HG02571 (cell line): ENCODE data around the gene NTN3.
"Not testable (repeated sequence)": the region's sequence is repeated elsewhere in the genome, so short reads cannot be mapped to it uniquely, and the experiment has no call there.

Source experiments
- ATAC-seq: cut with Tn5 transposase; IDR thresholded peaks from one replicate; pipeline ENCODE4 v1.9.1; 2021; ENCODE audit warnings: mild to moderate bottlenecking, moderate library complexity; ENCODE audit not compliant: unreplicated experiment

The NTN3 gene

DNA sequence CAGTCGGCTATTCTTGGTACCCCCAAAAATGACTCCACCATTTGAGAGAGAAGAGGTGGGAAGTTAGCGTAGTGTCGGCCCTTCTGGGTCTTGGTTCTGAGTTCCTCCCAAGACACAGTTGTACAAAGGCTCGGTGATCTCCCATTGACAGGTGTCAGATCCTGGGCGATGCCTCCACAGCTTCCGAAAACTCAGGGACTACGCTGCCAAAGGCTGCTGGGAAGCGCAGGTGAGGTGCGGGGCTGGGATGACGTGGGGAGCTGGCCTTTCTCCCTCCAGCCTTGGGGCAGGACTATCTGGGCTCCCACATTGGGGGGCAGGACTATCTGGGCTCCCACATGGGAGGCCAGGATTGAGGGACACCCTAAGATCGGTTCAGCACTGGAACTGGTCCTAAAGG, 31.5 kb upstream of the NTN3 start:
- no peak for ATAC-seq

DNA sequence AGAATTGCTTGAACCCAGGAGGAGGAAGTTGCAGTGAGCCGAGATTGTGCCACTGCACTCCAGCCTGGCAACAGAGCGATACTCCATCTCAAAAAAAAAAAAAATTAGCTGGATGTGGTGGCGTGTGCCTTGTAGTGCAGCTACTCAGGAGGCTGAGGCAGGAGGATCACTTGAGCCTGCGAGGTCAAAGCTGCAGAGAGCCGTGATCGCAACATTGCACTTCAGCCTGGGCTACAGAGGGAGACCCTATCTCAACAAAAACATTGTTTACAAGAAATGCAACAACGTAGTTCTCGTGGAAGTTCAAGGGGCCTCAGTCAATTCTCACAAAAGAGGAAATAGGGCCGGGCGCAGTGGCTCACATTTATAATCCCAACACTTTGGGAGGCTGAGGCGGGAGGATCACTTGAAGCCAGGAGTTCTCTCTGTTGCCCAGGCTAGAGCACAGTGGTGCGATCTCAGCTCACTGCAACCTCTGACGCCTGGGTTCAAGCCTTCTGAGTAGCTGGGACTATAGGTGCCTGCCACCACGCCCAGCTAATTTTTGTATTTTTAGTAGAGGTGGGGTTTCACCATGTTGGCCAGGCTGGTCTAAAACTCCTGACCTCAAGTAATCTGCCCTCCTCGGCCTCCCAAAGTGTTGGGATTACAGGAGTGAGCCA, 29.8 kb upstream of the NTN3 start:
- not testable (repeated sequence) for ATAC-seq

DNA sequence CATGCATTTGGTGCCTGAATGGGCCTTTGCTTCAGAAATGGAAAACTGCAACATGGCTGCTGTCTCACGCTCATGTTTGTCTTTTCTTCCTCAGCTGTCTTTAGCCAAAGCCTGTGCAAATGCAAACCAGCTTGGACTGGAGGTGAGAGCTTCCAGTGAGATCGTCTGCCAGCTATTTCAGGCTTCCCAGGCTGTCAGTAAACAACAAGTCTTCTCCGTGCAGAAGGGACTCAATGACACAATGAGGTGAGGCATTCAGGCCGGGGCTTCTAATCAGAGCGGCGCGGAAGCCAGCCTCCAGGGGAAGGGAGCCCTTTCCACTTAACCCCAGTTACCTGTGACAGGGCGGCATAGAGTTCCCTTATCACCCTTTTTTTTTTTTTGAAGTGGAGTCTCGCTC, 27.5 kb upstream of the NTN3 start:
- no peak for ATAC-seq

DNA sequence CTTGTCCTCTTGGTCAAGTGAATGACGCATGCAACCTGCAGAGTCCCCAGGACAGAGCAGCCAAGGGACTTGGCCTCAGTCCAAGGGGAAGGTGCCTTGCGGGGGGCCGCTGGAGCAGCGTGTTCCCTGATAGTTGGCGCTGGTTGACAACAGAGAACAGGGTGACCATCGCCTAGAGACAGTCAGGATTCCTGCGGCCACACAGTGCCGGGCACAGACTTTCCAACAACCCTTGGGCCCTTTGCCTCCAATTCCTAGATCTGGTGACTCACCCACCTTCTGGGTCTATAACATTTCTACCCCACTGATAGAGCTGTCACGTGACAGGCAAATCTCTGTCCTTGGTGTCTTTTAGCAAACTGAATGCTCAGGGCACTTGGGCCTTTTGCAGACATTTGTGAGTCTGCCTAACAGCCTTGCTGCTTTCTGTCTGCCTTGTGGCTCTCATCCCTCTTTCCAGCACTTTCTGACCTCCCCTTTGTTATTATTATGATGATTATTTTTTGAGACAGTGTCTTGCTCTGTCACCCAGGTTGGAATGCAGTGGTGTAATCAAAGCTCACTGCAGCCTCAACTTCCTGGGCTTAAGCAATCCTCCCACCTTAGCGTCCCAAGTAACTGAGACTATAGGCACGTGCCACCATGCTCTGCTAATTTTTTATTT, 23.0 kb upstream of the NTN3 start:
- no peak for ATAC-seq

DNA sequence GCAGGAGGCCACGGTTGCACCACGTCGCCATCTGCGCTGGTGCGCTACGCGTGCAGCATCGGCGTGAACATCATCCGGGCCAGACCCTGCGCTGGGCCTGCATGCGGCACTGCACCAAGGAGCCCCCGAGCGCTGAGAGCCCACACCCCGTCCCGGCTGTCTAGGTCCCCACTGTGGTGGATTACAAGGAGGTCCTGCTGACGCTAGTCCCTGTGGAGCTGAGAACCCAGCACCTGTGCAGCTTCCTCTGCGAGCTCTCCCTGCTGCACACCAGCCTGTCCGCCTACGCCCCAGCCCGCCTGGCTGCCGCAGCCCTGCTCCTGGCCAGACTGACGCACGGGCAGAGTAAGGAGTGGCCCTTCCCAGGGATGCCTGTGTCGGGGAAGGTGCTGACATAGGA, 22.0 kb upstream of the NTN3 start:
- ATAC-seq = no peak

- no peak for ATAC-seq
Measured at GRCh38 chr16:2450535-2450934, 20.6 kb upstream of the NTN3 start.

DNA sequence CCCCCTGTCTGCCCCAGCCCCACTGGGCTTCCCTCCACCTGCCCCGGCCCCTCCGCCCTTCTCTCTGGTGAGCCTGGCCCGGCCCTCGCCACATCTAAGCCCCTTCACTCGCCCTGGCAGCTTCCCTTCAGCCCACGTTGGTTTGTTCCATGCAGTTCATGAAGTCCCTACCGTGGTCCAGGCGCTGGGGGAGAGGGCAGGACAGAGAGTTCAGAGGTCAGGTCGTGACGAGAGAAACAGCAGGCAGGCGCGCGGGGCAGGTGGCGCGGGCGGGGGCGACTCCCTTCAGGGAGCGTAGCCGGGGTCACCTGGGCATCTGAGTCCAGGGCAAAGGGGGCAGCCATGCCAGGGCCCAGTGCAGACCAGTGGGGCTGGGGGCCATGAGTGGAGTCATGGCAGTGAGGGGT, 20.1 kb upstream of the NTN3 start:
- no peak for ATAC-seq

DNA sequence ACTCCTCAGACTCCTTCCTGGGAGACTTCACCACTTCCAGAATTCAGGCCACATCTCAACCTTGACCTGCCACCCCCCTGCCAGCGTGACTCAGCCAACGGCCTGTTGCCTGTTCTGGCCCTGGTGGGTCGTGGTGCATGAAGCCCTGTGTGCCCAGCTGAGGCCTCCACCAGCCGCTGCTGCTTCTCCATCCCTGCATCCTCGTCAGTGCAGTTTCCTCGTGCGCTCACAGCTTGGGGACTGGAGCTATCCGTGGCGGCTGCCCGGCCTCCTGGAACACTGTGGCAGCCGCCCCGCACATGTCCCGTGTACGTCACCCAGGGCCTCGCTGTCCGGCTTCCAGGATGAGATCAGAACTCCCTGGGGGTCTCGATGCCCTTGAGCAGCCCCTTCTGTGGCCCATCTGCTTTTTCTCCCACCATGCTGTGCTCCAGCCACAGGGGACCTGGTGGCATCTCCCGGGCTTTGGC, 19.2 kb upstream of the NTN3 start:
- ATAC-seq = no peak

GRCh38 chr16:2452650-2453049, 18.4 kb upstream of the NTN3 start:
- no peak for ATAC-seq

DNA sequence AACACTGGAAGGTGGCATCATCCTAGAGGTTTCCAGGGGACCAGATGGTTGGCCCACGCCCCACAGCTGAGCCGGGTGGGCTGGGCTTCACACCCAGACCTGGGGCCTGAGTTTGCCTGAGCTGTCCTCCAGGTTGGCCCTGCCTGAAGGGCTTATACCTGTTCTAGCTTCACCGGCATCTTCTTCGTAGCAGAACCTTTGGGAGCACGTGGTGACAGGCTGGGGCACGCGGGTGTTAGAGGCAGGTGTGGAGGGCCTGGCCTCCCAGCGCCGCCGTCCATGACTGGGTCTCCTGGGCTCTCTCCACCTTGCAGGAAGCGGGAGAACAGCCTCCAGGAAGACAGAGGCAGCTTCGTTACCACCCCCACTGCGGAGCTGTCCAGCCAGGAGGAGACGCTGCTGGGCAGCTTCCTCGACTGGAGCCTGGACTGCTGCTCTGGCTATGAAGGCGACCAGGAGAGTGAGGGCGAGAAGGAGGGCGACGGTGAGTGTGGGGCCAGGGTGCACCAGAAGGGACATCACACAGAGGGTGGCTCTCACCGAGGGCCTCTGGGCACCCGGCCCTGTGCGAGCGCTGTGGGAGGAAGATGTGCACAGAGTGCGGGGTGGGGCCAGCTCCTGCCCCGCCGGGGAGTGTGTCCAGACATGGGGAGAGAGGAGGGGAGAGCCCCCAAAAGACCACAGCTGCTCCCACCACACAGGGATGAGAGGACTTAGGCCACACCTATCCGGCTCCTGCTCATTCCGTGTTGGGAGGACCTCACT, 15.8 kb upstream of the NTN3 start:
- ATAC-seq = no peak

DNA sequence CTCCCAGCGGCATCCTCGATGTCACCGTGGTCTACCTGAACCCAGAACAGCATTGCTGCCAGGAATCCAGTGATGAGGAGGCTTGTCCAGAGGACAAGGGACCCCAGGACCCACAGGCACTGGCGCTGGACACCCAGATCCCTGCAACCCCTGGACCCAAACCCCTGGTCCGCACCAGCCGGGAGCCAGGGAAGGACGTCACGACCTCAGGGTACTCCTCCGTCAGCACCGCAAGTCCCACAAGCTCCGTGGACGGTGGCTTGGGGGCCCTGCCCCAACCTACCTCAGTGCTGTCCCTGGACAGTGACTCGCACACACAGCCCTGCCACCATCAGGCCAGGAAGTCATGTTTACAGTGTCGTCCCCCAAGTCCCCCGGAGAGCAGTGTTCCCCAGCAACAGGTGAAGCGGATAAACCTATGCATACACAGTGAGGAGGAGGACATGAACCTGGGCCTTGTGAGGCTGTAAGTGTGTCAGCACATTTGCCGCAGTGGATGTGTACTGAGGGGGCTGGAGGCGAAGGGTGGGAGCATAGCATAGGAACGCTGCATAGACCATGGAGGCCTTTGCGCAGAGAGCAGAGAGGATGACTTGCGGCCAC, 14.4 kb upstream of the NTN3 start:
- no peak for ATAC-seq

DNA sequence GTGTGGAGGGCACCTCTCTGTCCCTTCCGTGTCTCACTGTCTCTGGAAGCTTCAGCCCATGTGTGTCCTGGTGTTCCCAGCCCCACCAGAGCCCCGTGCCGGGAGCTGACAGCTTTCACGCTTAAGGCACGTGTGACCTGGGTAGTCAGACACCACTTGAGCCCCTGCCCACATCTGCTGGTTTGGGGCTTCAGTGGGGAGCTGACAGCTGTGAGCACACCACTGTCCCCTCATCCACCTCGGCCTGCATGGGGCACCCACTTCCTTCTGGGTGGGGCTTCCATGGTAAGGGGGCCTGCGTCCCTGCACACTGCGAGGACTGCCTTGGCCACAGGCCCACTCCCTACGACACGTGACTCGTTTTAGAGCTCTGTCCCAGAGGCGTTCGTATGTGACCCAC, 13.8 kb upstream of the NTN3 start:
- ATAC-seq = no peak

GRCh38 chr16:2457946-2458345, 13.2 kb upstream of the NTN3 start:
- no peak for ATAC-seq

DNA sequence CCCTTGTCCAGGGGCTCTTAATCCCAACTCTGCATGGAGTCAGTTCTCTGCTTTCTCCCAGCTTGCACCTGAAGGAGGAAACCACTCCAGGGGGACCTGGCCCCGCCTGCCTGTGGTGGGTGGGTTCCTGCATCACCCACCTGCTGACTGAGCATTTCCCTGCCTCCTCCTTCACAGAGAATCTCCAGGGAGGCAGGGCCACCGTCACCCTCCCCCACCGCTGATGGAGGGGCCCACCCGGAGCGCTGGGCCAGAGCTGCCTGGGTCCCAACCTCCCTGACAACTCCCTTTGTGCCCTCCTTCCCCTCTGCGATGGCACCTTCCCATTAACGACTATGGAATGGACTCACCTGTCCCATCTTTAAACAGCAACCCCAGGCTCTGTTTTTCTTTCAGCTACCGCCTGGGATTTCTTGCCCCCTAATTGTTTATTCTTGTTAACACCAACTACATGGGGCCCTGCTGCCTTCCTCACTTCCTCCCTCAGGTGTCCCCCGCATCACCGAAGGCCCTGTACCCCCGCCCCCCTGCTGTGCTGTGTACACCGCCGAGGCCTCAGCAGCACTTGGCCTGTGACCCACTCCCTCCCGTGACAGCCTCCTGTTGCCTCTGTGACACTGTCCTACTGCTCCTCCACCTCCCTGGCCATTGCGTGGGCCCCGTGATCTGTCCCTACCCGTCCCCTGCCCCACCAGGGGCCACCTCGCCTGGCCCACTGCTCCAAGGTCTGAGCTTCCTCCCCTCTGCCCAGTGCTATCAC, 12.0 kb upstream of the NTN3 start:
- no peak for ATAC-seq

GRCh38 chr16:2459647-2460390, 11.3 kb upstream of the NTN3 start, which contains the start of gene TEDC2:
Gene TEDC2 (plus strand): TSS chr16:2460109. CDS start chr16:2460145, 36 bp downstream.
- peak; percentile 89 for ATAC-seq

GRCh38 chr16:2460391-2460713, 10.7 kb upstream of the NTN3 start:
- ATAC-seq = no peak

GRCh38 chr16:2460916-2461315, 10.2 kb upstream of the NTN3 start:
- ATAC-seq = no peak

GRCh38 chr16:2462031-2462866, 8.8 kb upstream of the NTN3 start:
- no peak for ATAC-seq

GRCh38 chr16:2464333-2464732, 6.8 kb upstream of the NTN3 start:
- ATAC-seq = no peak
